NCI-H2196 treated with DMSO at 0.1 percent for 48 hours (cell line): Measurements from ENCODE around the gene PDCL2.

ENCODE experiments used
- DNase-seq: peaks from one replicate; lab custom pipeline; 2025; ENCODE audit not compliant: unreplicated experiment; lab: John Stamatoyannopoulos, UW

Gene PDCL2

GRCh38 chr4:55540271-55540670, 51.8 kb downstream of the PDCL2 start:
- no peak for DNase-seq

GRCh38 chr4:55539658-55540057, 52.4 kb downstream of the PDCL2 start:
- DNase-seq: no peak

- no peak for DNase-seq
These were observed 53.5 kb downstream of the PDCL2 start for GRCh38 chr4:55538531-55538930.

GRCh38 chr4:55534306-55534705, 57.7 kb downstream of the PDCL2 start:
- no peak for DNase-seq

GRCh38 chr4:55530691-55531090, 61.4 kb downstream of the PDCL2 start:
- no peak for DNase-seq

- DNase-seq: no peak
These were observed 61.9 kb downstream of the PDCL2 start for GRCh38 chr4:55530167-55530566.

- no peak for DNase-seq
These were observed 63.6 kb downstream of the PDCL2 start for GRCh38 chr4:55528491-55528890.

GRCh38 chr4:55524844-55525571, 67.0 kb downstream of the PDCL2 start:
- DNase-seq: no peak

GRCh38 chr4:55518442-55518841, 73.6 kb downstream of the PDCL2 start:
- DNase-seq: no peak

GRCh38 chr4:55517526-55518229, 74.4 kb downstream of the PDCL2 start:
- no peak for DNase-seq

GRCh38 chr4:55512922-55513571, 79.0 kb downstream of the PDCL2 start:
- no peak for DNase-seq

GRCh38 chr4:55512077-55512476, 80.0 kb downstream of the PDCL2 start:
- no peak for DNase-seq

GRCh38 chr4:55510685-55511084, 81.4 kb downstream of the PDCL2 start:
- no peak for DNase-seq

GRCh38 chr4:55509266-55509665, 82.8 kb downstream of the PDCL2 start:
- DNase-seq: no peak

- DNase-seq: no peak
These were observed 84.4 kb downstream of the PDCL2 start for GRCh38 chr4:55507612-55508011.
